H9 (cell line): Measurements from ENCODE around the gene ENOX1. TPM values are rescaled to one million over a fixed set of nuclear protein-coding genes. Genes with fewer than 3 reads are reported as not detected.

ENCODE experiments used
- DNase-seq: peaks from one replicate; pipeline ENCODE4 v3.0.0-alpha.2; 2017
- H2AFZ ChIP-seq: one replicate; pipeline ENCODE4 v1.6.1; 2013; ENCODE audit warnings: mild to moderate bottlenecking, low read length, control low read depth, moderate library complexity
- H2AK5ac ChIP-seq: 2 replicates; pipeline ENCODE4 v1.6.1; 2013; ENCODE audit warnings: low read length, control low read depth, mixed read lengths; ENCODE audit not compliant: insufficient read length
- H2BK120ac ChIP-seq: one replicate; pipeline ENCODE4 v1.6.1; 2013; ENCODE audit warnings: low read depth, mild to moderate bottlenecking, low read length, control low read depth, inconsistent platforms; ENCODE audit not compliant: poor library complexity, severe bottlenecking
- H2BK12ac ChIP-seq: 2 replicates; pipeline ENCODE4 v1.6.1; 2013; ENCODE audit warnings: low read length, control low read depth, mixed read lengths, low read depth; ENCODE audit not compliant: insufficient read length
- H2BK15ac ChIP-seq: 2 replicates; pipeline ENCODE4 v1.6.1; 2013; ENCODE audit warnings: low read depth, low read length, control low read depth
- H2BK20ac ChIP-seq: one replicate; pipeline ENCODE4 v1.6.1; 2013; ENCODE audit warnings: low read depth, mild to moderate bottlenecking, low read length, control low read depth, inconsistent platforms; ENCODE audit not compliant: poor library complexity, severe bottlenecking
- H2BK5ac ChIP-seq: 2 replicates; pipeline ENCODE4 v1.6.1; 2013; ENCODE audit warnings: low read length, control low read depth, mixed read lengths; ENCODE audit not compliant: insufficient read length
- H3K14ac ChIP-seq: 2 replicates; pipeline ENCODE4 v1.6.1; 2013; ENCODE audit warnings: low read length, control low read depth; ENCODE audit not compliant: insufficient read depth
- H3K18ac ChIP-seq: 2 replicates; pipeline ENCODE4 v1.6.1; 2013; ENCODE audit warnings: low read depth, mild to moderate bottlenecking, mixed read lengths, low read length, control low read depth; ENCODE audit not compliant: insufficient read length
- H3K23ac ChIP-seq: 2 replicates; pipeline ENCODE4 v1.6.1; 2013; ENCODE audit warnings: low read length, control low read depth, mixed read lengths, low read depth; ENCODE audit not compliant: insufficient read length
- H3K23me2 ChIP-seq: 2 replicates; pipeline ENCODE4 v1.6.1; 2013; ENCODE audit warnings: low read depth, mild to moderate bottlenecking, mixed read lengths, low read length, control low read depth; ENCODE audit not compliant: insufficient read length, poor library complexity, severe bottlenecking
- H3K27ac ChIP-seq: 2 replicates; pipeline ENCODE4 v1.5.1; 2013; ENCODE audit warnings: low read length, control low read depth, mixed read lengths, low read depth; ENCODE audit not compliant: insufficient read length
- H3K27me3 ChIP-seq: 2 replicates; pipeline ENCODE4 v1.6.1; 2013; ENCODE audit warnings: low read length, control low read depth, inconsistent platforms; ENCODE audit not compliant: insufficient read depth
- H3K4ac ChIP-seq: 2 replicates; pipeline ENCODE4 v1.6.1; 2013; ENCODE audit warnings: low read depth, mild to moderate bottlenecking, control low read depth, inconsistent platforms, low read length, moderate library complexity
- H3K4me1 ChIP-seq: 2 replicates; pipeline ENCODE4 v1.6.1; 2013; ENCODE audit warnings: low read length, control low read depth, inconsistent platforms; ENCODE audit not compliant: insufficient read depth
- H3K4me2 ChIP-seq: 2 replicates; pipeline ENCODE4 v1.6.1; 2013; ENCODE audit warnings: low read length, control low read depth, mixed read lengths; ENCODE audit not compliant: insufficient read length, insufficient read depth
- H3K56ac ChIP-seq: 2 replicates; pipeline ENCODE4 v1.6.1; 2013; ENCODE audit warnings: low read depth, mild to moderate bottlenecking, mixed read lengths, low read length, control low read depth; ENCODE audit not compliant: insufficient read length
- H3K79me1 ChIP-seq: 2 replicates; pipeline ENCODE4 v1.6.1; 2013; ENCODE audit warnings: low read depth, mild to moderate bottlenecking, moderate library complexity, low read length, control low read depth, inconsistent platforms; ENCODE audit not compliant: insufficient read depth, poor library complexity, severe bottlenecking
- H3K79me2 ChIP-seq: 2 replicates; pipeline ENCODE4 v1.6.1; 2013; ENCODE audit warnings: low read length, control low read depth, inconsistent platforms; ENCODE audit not compliant: insufficient read depth
- H3K9ac ChIP-seq: 2 replicates; pipeline ENCODE4 v1.6.1; 2013; ENCODE audit warnings: low read length, control low read depth, mixed read lengths; ENCODE audit not compliant: insufficient read length; ENCODE audit errors: extremely low read depth
- H3K9me3 ChIP-seq: one replicate; pipeline ENCODE4 v1.6.1; 2013; ENCODE audit warnings: low read depth, low read length, inconsistent platforms; ENCODE audit not compliant: control insufficient read depth
- H3T11ph ChIP-seq: one replicate; pipeline ENCODE4 v1.6.1; 2013; ENCODE audit warnings: mild to moderate bottlenecking, low read length, control low read depth, inconsistent platforms
- H4K20me1 ChIP-seq: one replicate; pipeline ENCODE4 v1.6.1; 2013; ENCODE audit not compliant: control insufficient read depth, insufficient read length, insufficient read depth
- H4K5ac ChIP-seq: 2 replicates; pipeline ENCODE4 v1.6.1; 2013; ENCODE audit warnings: low read depth, mild to moderate bottlenecking, mixed read lengths, low read length, control low read depth; ENCODE audit not compliant: insufficient read length
- H4K8ac ChIP-seq: replicated peaks from 2 replicates; pipeline ENCODE4 v1.6.1; 2013; ENCODE audit warnings: low read length, control low read depth, mixed read lengths, low read depth; ENCODE audit not compliant: insufficient read length
- H4K91ac ChIP-seq: 2 replicates; pipeline ENCODE4 v1.6.1; 2013; ENCODE audit warnings: low read depth, mild to moderate bottlenecking, moderate library complexity, mixed read lengths, low read length, control low read depth; ENCODE audit not compliant: insufficient read length
- H3K27ac Mint-ChIP-seq, 3 experiments: 2 replicates in 2 of 3; 3 replicates in 1 of 3; pipeline ENCODE4 v1.8.0; 2020 to 2021; ENCODE audit warnings: mixed read lengths in 3 of 3, mild to moderate bottlenecking in 1 of 3, moderate library complexity in 1 of 3
- H3K27me3 Mint-ChIP-seq: 2 replicates; pipeline ENCODE4 v1.8.0; 2021; ENCODE audit warnings: low read depth, mild to moderate bottlenecking, moderate library complexity, mixed read lengths
- H3K36me3 Mint-ChIP-seq, 3 experiments: 2 replicates in 2 of 3; 3 replicates in 1 of 3; pipeline ENCODE4 v1.8.0; 2020 to 2021; ENCODE audit warnings: low read depth in 3 of 3, mixed read lengths in 3 of 3; ENCODE audit not compliant: insufficient read depth in 1 of 3
- H3K4me1 Mint-ChIP-seq, 2 experiments: 2 replicates each; pipeline ENCODE4 v1.8.0; 2020; ENCODE audit warnings: mixed read lengths in 2 of 2
- H3K4me3 Mint-ChIP-seq, 2 experiments: 2 replicates in 1 of 2; 3 replicates in 1 of 2; pipeline ENCODE4 v1.8.0; 2020 to 2021; ENCODE audit warnings: mild to moderate bottlenecking in 2 of 2, mixed read lengths in 2 of 2, moderate library complexity in 1 of 2
- H3K9me3 Mint-ChIP-seq, 2 experiments: 2 replicates in 1 of 2; 3 replicates in 1 of 2; pipeline ENCODE4 v1.8.0; 2020; ENCODE audit warnings: mild to moderate bottlenecking in 2 of 2, mixed read lengths in 2 of 2, moderate library complexity in 1 of 2
- WGBS: extraction: QIAGEN DNeasy Blood & Tissue Kit; methylation state at CpG from one replicate; pipeline ENCODE4 v1.1.7; 2013; ENCODE audit warnings: missing lambda C conversion rate, low lambda C conversion rate, mixed read lengths; ENCODE audit not compliant: insufficient read length; ENCODE audit errors: extremely low coverage; 5-methylcytosine and 5-hydroxymethylcytosine counted together
- total RNA-seq: library from RNA; stranded (reverse); gene quantifications from 2 replicates; pipeline ENCODE4 v1.2.1, GENCODE V29; 2021
- TF ChIP-seq, protein P1 (sequence below): fragments of 200-600 bp; sonication (generic); conservative IDR thresholded peaks from 3 replicates; pipeline ENCODE4 v1.8.0; 2021; ENCODE audit warnings: antibody characterized with exemption, mild to moderate bottlenecking

ENOX1 gene
- total RNA-seq, 1 experiment from 2014 or later = 0.24 TPM

DNA sequence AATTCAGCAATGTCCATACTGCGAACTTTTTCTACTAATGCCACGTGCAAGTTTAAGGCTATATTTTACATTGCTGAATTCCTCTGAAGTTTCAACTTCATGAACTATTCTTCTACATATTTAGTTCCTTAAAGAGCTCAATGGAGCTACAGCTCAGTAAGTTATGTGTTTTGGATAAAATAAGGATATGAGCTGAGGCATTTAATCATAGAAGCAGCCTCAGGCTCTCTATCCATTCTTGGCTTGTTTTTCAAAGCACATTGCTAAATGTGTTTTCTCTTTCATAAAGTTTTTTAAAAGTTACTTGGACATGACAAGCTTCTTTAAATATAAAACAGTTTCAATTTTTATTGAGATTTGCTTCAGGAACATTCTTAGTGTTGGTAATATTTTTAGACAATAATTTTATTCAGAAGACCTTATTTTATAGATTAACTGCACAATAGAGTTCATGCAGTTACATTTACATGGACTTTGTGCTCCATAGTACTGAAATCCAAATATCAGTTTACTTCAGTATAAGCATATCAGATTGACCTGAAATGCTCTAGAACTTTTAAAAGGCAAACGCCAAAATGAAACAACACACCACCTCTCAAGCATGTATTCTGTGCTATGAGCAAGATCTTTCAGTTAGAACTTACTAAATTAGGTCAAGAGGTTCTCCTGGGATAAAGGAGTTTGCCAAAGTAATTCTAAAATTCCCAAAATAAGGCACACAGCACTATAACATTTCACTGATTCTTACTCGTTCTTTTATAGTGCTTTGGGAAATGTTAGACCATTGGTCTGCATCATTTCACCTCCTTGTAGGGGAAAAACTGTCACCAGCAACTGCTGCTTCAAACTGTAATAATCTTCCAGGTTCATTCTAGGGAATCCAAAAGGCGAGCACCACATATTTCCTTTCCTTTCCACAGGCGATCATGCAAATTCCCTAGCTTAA lies 275.5 kb downstream of the ENOX1 start:
- no peaks in the 10 kb centered on the region for H3K27me3 ChIP-seq
- H3K9ac ChIP-seq = no peak overlapping the region
- no peak overlapping the region for H4K8ac ChIP-seq
- Mint-ChIP-seq H3K36me3 (no peaks in the 10 kb centered on the region), H3K9me3 (no peaks in the 10 kb centered on the region), H3K4me1 (peaks cover 0 to 2% of the 10 kb centered on the region in 2 experiments; a peak in 1 of 4 replicates), H3K27me3 (no peaks in the 10 kb centered on the region), H3K27ac (no peak overlapping the region), H3K4me3 (no peak overlapping the region)
- H2BK120ac ChIP-seq = no peak overlapping the region
- no peak overlapping the region for H3K18ac ChIP-seq
- H3K79me1 ChIP-seq = no peaks in the 10 kb centered on the region
- H3K4me1 ChIP-seq = no peaks in the 10 kb centered on the region
- no peak overlapping the region for H2BK20ac ChIP-seq
- no peak overlapping the region for H3K27ac ChIP-seq
- H3K79me2 ChIP-seq = no peaks in the 10 kb centered on the region
- no peak overlapping the region for H2BK15ac ChIP-seq
- no peak overlapping the region for H2BK12ac ChIP-seq
- H4K5ac ChIP-seq = no peak overlapping the region
- H4K91ac ChIP-seq = no peak overlapping the region
- no peak overlapping the region for H3K4me2 ChIP-seq
- TF ChIP-seq, protein P1, sequence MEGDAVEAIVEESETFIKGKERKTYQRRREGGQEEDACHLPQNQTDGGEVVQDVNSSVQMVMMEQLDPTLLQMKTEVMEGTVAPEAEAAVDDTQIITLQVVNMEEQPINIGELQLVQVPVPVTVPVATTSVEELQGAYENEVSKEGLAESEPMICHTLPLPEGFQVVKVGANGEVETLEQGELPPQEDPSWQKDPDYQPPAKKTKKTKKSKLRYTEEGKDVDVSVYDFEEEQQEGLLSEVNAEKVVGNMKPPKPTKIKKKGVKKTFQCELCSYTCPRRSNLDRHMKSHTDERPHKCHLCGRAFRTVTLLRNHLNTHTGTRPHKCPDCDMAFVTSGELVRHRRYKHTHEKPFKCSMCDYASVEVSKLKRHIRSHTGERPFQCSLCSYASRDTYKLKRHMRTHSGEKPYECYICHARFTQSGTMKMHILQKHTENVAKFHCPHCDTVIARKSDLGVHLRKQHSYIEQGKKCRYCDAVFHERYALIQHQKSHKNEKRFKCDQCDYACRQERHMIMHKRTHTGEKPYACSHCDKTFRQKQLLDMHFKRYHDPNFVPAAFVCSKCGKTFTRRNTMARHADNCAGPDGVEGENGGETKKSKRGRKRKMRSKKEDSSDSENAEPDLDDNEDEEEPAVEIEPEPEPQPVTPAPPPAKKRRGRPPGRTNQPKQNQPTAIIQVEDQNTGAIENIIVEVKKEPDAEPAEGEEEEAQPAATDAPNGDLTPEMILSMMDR = no peak
- no CpG with 5 or more reads among the region's 6 CpGs for WGBS
- H3T11ph ChIP-seq = no peak overlapping the region
- H3K23ac ChIP-seq = no peak overlapping the region
- no peaks in the 10 kb centered on the region for H3K23me2 ChIP-seq
- H3K4ac ChIP-seq = no peak overlapping the region
- no peak overlapping the region for H3K14ac ChIP-seq
- H4K20me1 ChIP-seq = no peaks in the 10 kb centered on the region
- DNase-seq = no peak
- no peaks in the 10 kb centered on the region for H3K9me3 ChIP-seq
- H3K56ac ChIP-seq = no peak overlapping the region
- H2AK5ac ChIP-seq = no peak overlapping the region
- no peak overlapping the region for H2BK5ac ChIP-seq
- no peak overlapping the region for H2AFZ ChIP-seq
